SW480 (cell line): Measurements from ENCODE around the gene SNTB2.

Experiments
- DNase-seq: peaks from one replicate; pipeline ENCODE4 v3.0.0-alpha.2; 2016; ENCODE audit warnings: low spot score

SNTB2 gene

GRCh38 chr16:69340095-69340644, 153.2 kb downstream of the SNTB2 start:
- no peak for DNase-seq

DNA sequence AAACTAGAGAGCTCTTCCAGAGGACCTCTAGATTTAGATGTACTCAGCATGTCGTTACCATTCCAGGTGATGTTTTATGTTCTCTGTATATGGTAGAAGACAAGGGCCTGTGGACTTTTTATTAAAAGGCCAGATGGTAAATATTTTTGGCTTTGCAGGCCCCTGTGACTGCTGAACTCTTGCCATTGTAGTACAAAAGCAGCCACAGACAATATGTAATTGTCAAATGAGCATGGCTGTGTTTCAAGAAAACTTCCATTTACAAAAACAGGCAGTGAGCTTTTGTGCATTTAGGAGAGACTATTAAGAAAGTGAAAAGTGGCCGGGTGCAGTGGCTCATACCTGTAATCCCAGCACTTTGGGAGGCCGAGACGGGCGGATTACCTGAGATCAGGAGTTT, 157.2 kb downstream of the SNTB2 start:
- no peak for DNase-seq

DNA sequence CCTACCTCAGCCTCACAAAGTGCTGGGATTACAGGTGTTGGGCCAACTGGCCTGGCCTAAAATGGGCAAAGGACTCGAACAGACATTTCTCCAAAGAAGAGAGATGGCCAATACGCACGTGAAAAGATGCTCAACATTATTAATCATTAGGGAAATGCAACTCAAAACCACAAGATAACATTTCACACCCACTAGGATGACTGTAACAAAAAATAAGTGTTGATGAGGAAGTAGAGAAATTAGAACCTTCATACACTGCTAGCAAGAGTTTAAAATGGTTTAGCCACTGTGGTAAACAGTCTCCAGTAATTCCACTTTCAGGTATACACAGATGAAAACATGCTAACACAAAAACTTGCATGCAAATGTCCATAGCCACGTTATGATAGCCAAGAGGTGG, 159.0 kb downstream of the SNTB2 start:
- DNase-seq = no peak

DNA sequence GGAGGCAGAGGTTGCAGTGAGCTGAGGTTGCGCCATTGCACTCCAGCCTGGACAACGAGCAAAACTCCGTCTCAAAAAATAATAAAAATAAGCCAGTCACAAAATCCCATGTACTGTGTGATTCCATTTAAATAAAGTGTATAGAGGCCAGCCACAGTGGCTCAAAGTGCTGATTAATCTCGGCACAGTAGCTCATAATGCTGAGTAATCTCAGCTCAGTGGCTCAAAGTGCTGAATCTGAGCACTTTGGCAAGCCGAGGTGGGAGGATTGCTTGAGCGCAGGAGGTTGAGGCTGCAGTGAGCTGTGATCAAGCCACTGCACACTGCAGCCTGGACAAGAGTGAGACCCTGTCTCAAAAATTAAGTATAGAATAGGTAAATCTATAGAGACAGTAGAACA, 159.7 kb downstream of the SNTB2 start:
- no peak for DNase-seq

DNA sequence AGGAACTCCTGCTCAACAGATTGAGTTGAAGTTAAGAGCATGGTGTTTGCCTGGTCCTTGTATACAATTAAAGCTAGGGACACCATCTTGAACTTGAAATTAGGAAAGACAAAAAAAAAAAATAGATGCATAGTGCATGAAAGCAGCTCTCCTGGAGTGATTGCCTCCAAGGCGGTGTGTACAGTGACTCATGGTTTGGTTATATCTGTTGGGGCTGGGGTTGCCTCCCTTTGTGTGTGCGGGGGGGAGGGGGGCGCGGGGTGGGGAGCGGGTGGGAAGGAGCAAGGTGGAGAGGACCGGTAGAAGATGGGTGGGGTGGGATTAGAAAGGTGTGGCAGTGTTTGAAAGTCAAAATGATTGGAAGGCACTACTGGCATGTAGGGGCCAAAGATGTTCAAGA, 161.3 kb downstream of the SNTB2 start:
- no peak for DNase-seq

DNA sequence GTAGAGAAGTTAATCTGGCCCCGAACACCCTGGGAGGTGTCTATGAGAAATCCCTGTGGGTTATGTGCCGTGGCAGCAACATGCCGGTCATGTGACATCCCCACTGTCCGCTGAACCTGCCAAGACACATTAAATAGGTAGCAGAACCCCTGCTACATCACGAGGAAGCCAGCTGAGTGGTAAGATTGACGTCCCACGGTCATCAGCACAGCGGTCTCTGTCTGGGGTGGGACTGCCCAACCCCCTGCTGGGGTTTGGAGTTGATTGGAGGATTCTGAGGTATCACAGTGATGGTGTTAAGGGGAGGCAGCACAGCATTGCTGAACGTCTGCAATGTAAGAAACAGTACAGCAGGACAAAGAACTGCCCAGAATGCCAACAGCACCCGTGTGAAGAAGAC, 162.6 kb downstream of the SNTB2 start:
- no peak for DNase-seq

DNA sequence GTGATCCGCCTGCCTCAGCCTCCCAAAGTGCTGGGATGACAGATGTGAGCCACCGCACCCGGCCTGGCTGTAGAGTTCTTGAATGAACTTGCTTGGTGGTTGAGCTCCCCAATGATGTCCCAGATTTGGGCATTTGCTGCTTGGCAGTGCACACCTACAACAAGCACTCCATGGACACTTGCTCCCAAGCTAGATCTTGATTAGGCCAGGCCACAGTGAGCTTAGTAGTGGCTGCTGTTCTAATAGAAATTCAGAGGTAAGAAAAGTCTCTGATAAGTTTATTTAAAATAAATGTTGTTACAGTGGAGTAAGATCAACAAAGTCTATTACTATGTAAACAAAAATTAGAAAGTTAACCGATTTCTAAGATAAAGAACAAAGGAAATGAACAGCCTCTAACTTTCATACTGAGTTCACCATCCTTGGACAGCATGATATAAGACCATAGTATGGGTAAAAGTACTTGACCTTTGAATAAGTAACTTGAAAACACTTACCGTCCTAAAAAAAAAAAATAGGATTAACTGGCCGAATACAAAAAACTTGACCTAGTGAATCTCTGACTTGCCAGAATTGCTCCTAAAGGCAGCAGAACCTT, 163.7 kb downstream of the SNTB2 start:
- no peak for DNase-seq

DNA sequence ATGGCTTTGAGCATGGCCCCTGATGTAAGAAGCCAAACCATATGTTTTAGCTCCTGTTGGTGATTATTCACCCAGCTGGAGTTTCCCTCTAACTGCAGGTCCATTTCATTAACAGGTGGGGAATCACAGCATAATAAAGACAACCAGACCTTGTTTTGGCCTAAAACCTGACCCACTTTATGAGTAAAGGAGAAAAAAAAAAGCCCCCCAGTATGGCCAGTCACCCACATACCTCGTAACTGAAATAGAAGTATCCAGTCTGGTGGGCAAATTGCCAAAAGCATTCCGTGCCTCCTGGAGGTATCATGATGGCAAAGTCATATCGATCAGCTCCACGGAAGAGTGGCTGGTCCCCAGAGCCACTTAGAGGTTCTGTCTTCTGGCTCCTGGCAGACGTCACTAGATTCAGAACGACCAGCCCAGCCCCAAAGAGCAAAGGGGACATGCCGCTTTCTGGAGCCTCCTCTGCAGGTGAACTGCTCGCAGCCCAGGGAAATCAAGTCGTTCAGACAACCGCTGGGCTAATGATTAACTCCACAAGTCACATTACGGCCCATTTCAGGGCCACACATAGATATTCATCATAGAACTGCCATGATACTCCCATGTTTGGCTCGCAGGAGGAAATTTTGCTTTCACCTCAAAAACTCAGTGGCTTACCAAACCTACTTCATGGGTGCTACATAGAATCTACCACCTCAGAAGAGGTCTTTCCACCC, 164.5 kb downstream of the SNTB2 start, which contains the start of gene TMED6:
TMED6 (minus strand) TSS at position 478 of the 719 bp plus-strand sequence; CDS start at position 445, 33 bp downstream.
- peak; percentile 78 for DNase-seq
